Endothelial cell of umbilical vein (primary cell): ENCODE data around the gene SRGAP3.

ENCODE experiments used
- CTCF ChIP-seq, 2 donors: IDR thresholded peaks; 1 replicate in 1 of 2; 2 replicates in 1 of 2; pipeline ENCODE4 v1.5.1; 2011; ENCODE audit warnings: low read length in 2 of 2, mild to moderate bottlenecking in 2 of 2, moderate library complexity in 2 of 2, control low read depth in 1 of 2, inconsistent platforms in 1 of 2, low read depth in 1 of 2; ENCODE audit not compliant: insufficient read depth in 1 of 2; ENCODE audit errors: extremely low read depth in 1 of 2
- EZH2 ChIP-seq: IDR thresholded peaks from 2 replicates; pipeline ENCODE4 v1.6.1; 2012; ENCODE audit warnings: borderline replicate concordance, low read depth, mild to moderate bottlenecking, moderate library complexity, low read length, inconsistent platforms; ENCODE audit not compliant: severe bottlenecking
- JUN ChIP-seq: IDR thresholded peaks from 2 replicates; pipeline ENCODE4 v1.6.1; 2011; ENCODE audit warnings: borderline replicate concordance, low read depth; ENCODE audit not compliant: insufficient read length, insufficient read depth
- POLR2A ChIP-seq: IDR thresholded peaks from 2 replicates; pipeline ENCODE4 v1.6.1; 2012; ENCODE audit warnings: low read depth, mild to moderate bottlenecking, control low read depth, low read length
- POLR2AphosphoS5 ChIP-seq: IDR thresholded peaks from 2 replicates; pipeline ENCODE4 v1.6.1; 2012; ENCODE audit warnings: low read depth, mild to moderate bottlenecking, control low read depth, low read length, moderate library complexity; ENCODE audit not compliant: insufficient read depth

GRCh38 chr3:9077029-9077428 is 172.4 kb downstream of the SRGAP3 start:
- TF ChIP-seq POLR2AphosphoS5 (no peak), POLR2A (no peak), CTCF (IDR thresholded peaks at IDR 0.05; ENCODE audit: extremely low read depth in 1 of 2, insufficient read depth in 1 of 2, low read depth in 1 of 2, low read length in 2 of 2) (no peak), EZH2 (no peak), JUN (no peak)
